B cell (primary cell): ENCODE measurements around the gene PSG11.
"Not testable (repeated sequence)": the region's sequence is repeated elsewhere in the genome, so short reads cannot be mapped to it uniquely, and the experiment has no call there.

ENCODE experiments used
- EZH2 ChIP-seq: IDR thresholded peaks from 2 replicates; pipeline ENCODE4 v1.6.1; 2012; ENCODE audit warnings: borderline replicate concordance, low read depth, mild to moderate bottlenecking, moderate library complexity, low read length; ENCODE audit not compliant: insufficient read depth, poor library complexity, severe bottlenecking
- TF ChIP-seq, protein P1 (sequence below): fragments of 200-600 bp; IDR thresholded peaks from one replicate; pipeline ENCODE4 v1.8.0; 2022; ENCODE audit warnings: antibody characterized with exemption, mild to moderate bottlenecking

DNA sequence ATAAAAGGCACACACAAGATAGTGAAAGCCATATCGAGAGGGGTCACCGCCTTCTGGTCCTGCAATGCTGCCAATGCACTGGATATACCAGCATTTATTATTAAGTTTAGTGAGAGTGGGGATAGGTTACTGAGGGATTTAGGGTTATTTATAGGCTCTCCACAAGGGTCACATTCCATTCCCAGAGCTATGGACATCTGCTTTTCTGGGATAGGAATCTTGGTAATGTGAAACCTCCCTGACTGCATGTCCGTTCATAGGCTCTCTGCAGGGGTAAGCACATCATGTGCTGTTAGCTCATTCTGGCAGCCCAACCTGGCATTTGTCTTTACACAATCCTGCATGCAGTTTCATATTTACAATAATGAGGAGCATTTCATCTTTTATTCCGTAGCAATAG, 21.4 kb downstream of the PSG11 start:
- TF ChIP-seq, protein P1, sequence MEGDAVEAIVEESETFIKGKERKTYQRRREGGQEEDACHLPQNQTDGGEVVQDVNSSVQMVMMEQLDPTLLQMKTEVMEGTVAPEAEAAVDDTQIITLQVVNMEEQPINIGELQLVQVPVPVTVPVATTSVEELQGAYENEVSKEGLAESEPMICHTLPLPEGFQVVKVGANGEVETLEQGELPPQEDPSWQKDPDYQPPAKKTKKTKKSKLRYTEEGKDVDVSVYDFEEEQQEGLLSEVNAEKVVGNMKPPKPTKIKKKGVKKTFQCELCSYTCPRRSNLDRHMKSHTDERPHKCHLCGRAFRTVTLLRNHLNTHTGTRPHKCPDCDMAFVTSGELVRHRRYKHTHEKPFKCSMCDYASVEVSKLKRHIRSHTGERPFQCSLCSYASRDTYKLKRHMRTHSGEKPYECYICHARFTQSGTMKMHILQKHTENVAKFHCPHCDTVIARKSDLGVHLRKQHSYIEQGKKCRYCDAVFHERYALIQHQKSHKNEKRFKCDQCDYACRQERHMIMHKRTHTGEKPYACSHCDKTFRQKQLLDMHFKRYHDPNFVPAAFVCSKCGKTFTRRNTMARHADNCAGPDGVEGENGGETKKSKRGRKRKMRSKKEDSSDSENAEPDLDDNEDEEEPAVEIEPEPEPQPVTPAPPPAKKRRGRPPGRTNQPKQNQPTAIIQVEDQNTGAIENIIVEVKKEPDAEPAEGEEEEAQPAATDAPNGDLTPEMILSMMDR: not testable (repeated sequence)
- TF ChIP-seq EZH2: not testable (repeated sequence)
